T-helper 22 cell (primary cell): ENCODE measurements around the gene STIM1.
A peak's percentile ranks its signal among the peaks of the same experiment; 100 is the strongest.
"Not testable (repeated sequence)": the region's sequence is repeated elsewhere in the genome, so short reads cannot be mapped to it uniquely, and the experiment has no call there.

Source experiments
- DNase-seq: peaks from one replicate; pipeline ENCODE4 v3.0.0-alpha.2; 2020; ENCODE audit warnings: low read depth

The STIM1 gene

DNA sequence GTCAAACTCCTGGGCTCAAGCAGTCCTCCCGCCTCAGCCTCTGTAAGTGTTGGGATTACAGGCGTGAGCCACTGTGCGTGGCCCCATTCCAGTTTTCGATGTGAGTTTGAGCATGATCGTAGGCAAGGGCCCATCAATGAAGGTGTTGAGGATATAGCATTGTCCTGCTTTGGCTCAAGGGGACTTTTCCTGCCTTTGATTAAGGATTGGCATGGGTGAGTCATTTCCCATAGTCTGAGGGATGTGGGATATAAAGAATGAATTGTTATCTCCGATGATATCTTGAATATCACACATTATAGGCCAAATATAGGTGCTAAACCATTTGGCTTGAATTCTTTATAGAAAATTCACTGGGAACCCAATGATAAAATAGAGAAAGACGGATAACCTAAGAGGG is 30.4 kb downstream of the STIM1 start:
- no peak for DNase-seq

- DNase-seq = no peak
Observed at GRCh38 chr11:3886985-3887384, 31.5 kb downstream of the STIM1 start.

DNA sequence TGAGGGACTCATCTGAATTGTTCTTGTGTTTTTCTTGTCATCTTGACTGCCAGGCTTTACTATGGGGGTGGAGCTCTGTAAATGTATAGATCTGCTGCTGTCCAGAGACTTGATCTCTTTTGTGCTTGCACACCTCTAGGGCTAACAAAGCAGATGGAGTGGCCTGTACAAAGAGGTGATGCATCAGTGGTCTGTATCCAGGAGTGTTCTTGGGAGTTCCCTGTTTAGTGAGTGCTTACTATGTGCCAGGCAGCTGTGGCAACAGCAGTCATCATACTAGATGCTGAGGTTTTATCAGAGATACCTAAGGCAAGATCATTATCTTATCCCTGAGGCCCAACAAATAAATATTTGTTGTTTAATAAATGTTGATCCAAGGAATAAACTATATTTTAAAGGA is 33.4 kb downstream of the STIM1 start:
- no peak for DNase-seq

DNA sequence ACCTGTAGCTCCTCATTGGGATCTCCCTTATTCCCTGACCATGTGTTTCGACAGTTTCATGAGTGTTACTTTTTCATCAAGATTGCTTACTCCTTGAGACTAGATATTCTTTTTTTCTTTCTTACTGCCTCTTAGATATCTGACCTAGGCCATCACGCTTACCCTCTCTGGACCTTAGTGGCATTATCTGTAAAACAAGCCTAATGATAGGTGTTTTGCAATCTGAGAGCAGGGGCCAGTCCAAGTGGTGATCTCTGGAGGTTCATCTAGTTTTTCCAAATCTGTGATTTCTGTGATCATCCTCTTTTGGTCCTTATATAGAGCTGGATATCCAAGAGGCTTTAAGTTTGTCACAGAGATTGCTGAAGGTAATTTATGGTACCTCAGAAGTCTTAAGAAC is 34.5 kb downstream of the STIM1 start:
- DNase-seq = no peak

- no peak for DNase-seq
Observed at GRCh38 chr11:3890806-3891205, 35.3 kb downstream of the STIM1 start.

GRCh38 chr11:3891751-3892150 is 36.3 kb downstream of the STIM1 start:
- no peak for DNase-seq

DNA sequence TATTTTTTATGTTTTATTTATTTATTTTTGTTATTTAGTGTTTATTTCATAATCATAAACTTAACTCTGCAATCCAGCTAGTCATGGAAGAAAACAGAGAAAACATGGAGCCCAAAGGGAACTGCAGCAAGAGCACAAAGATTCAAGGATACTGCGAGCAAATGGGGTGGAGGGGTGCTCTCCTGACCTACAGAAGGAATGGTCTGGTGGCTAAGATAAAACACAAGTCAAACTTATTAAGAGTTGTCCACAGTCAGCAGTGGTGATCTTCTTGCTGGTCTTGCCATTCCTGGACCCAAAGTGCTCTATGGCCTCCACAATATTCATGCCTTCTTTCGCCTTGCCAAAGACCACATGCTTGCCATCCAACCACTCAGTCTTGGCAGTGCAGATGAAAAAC is 36.7 kb downstream of the STIM1 start:
- no peak for DNase-seq

GRCh38 chr11:3893311-3893710 is 37.8 kb downstream of the STIM1 start:
- DNase-seq = no peak

GRCh38 chr11:3894128-3894731 is 38.8 kb downstream of the STIM1 start:
- DNase-seq = no peak

DNA sequence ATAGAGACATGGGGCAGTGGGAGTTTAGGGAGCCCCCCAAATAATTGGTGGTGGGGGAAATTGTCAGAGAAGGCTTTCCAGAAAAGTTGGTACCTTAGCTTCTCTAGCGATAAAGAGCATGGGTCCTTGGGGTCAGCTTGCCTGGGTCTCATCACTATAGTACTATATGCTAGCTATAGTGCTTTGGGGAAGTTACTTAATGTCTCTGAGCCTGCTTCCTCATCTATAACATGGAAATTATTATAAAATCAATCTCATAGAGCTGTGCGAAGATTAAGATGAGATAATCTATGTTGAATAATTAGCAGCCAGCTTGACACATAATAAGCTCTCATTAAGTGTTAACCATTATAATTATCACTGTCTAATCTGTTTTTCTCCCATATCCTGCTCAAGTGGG is 41.2 kb downstream of the STIM1 start:
- no peak for DNase-seq

GRCh38 chr11:3900230-3900629 is 44.8 kb downstream of the STIM1 start:
- not testable (repeated sequence) for DNase-seq

DNA sequence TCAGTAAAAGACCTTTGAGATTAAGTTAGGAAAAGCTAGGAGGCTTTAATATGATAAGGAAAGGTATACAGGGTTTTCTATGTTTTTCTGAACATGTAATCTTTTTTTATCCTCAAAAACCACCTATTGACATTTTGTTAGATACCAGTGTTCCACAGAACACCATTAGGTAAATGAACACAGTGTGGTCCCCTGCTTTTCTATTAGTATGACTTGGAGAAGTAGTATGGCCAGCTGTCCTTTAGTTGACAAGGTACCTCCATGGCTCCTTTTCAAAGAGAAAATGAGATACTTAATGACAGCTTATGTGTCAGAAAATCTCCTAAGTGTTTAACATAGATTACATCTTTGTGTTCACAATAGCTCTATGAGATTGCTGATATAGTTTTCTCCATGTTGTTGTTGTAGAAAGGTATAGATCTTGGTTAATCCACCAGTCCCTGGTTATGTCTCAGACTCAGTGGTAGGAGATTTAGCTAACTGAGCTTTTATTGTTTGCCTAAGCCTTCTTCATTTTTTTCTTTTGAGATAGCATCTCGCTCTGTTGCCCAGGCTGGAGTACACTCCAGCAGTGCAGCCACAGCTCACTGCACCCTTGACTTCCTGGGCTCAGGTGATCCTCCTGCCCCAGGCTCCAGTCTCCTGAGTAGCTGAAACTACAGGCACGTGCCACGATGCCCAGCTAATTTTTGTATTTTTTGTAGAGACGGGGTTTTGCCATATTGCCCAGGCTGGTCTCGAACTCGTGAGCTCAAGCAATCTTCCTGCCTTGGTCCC is 46.0 kb downstream of the STIM1 start:
- no peak for DNase-seq

DNA sequence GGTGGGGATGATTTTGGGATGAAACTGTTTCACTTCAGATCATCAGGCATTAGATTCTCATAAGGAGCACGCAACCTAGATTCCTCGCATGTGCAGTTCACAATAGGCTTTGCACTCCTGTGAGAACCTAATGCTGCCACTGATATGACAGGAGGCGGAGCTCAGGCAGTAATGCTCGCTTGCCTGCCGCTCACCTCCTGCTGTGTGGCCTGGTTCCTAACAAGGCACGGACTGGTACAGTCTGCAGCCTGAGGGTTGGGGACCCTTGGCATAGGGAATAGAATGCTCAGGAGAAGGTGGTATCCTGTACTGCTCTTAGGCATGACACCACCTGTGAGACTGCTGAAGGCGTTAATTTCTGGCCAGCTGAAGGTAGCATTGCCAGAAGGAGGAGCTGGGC is 47.0 kb downstream of the STIM1 start:
- no peak for DNase-seq

- no peak for DNase-seq
Observed at GRCh38 chr11:3903207-3903896, 47.9 kb downstream of the STIM1 start.

- no peak for DNase-seq
Observed at GRCh38 chr11:3904228-3904627, 48.8 kb downstream of the STIM1 start.

DNA sequence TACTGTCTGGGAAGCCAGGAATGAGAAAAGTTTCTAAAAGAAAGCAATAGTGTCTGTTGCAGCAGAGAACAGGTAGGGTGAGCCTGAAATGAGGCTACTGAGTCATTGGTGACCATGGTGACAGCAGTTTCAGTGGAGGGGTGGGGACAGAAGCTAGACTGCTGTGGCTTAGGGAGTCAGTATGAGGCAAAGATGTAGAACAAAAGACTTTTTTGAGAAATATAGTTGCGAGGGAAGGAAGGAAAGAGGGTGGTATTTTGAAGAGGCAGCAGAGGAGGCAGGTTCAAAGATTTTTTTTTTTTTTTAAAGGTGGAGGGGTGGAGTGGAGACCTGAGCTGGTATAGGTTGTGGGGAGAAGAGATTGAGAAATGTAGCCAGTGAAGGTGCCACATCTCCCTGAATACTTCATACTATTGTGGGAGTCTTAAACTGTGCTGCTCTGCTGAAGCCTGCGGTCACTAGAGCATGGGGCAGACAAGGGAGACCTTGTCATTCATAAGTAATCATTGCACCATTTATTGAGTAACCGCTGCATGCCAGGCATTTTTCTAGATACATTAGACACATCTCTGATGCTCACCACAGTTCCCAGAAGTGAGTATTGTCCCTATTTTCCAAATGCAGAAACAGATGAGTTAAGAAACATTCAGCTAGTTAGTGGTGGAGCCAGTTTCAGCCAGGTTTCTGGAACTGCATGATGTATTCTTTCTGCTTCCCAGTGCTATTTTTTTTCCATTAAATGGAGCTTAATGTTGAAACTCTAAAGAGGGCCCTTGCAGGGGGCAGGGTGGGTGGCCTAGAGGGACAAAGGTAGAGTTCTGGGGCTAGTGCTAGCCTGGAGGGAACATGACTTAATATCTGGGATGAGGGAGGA is 49.9 kb downstream of the STIM1 start:
- DNase-seq = peak; percentile 51

DNA sequence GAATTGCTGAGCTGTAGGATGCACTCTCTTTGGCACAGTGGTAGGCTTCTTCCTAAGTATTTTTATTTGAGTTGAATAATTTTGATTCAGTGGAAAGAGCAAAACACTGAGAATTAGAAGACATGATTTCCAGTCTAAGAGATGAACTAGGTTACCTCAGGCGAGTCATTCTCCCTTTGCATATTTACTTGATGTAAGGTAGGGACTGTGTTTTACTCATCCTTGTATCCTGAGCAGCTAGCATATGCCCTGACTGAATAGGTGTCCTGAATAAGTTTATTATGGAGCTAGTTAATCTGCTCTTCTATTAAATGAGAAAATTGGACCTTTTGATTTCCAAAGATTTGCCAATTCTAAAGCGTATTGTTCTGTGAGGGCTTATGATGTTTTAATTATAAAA is 50.7 kb downstream of the STIM1 start:
- DNase-seq = no peak

- no peak for DNase-seq
Observed at GRCh38 chr11:3907590-3907989, 52.1 kb downstream of the STIM1 start.

DNA sequence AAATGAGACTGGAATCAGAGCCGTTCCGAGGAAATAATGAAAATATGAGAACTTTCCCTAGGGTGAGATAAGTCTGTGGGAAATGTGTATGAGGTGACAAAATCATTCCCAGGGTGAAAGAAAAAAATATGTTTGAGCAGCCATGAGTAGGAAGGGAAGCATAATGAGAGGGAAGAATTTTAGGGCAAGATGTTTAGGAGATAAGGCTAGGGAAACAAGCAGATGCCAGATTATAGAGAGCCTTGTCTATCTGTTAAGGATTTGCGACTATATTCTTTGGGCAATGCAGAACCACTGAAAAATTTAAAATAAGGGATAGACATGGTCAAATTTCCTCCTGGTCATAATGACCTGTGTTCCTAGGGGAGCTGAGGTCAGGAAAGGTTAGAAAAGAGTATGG is 54.4 kb downstream of the STIM1 start:
- DNase-seq = no peak

GRCh38 chr11:3911908-3912505 is 56.5 kb downstream of the STIM1 start:
- no peak for DNase-seq

DNA sequence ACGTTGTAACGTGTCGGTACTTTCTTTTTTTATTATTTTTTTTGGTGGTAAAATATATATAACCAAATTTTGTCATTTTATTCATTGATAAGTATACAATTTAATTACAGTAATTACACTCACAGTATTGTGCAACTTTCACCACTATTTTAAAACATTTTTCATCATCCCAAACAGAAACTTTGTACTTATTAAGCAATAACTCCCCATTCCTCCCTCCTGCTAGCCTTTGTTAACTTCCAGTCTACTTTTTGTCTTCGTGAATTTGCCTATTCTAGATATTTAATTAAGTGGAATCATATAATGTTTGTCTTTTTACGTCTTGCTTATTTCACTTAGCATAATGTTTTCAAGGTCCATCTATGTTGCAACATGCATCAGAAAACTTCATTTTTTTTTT is 58.5 kb downstream of the STIM1 start:
- no peak for DNase-seq

DNA sequence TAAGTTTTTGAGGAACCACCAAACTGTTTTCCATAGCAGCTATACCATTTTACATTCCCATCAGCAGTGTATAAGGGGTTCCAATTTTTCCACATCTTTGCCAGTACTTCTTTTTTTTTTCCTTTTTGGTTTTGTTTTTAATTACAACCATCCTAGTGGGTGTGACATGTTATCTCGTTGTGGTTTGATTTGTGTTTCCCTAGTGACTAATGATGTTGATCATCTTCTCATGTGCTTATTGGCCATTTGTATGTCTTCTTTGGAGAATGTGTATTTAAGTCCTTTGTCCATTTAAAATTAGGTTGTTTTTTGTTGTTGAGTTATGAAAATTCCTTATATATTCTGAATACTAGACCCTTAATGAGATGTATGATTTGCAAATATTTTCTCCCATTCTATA is 59.3 kb downstream of the STIM1 start:
- DNase-seq = no peak
